H9 (cell line): Measurements from ENCODE around the gene PAQR5. TPM values are rescaled to one million over a fixed set of nuclear protein-coding genes. Genes with fewer than 3 reads are reported as not detected.
"Not testable (repeated sequence)": the region's sequence is repeated elsewhere in the genome, so short reads cannot be mapped to it uniquely, and the experiment has no call there.

Experiments
- DNase-seq: peaks from one replicate; pipeline ENCODE4 v3.0.0-alpha.2; 2017
- H2AFZ ChIP-seq: one replicate; pipeline ENCODE4 v1.6.1; 2013; ENCODE audit warnings: mild to moderate bottlenecking, low read length, control low read depth, moderate library complexity
- H2AK5ac ChIP-seq: 2 replicates; pipeline ENCODE4 v1.6.1; 2013; ENCODE audit warnings: low read length, control low read depth, mixed read lengths; ENCODE audit not compliant: insufficient read length
- H2BK120ac ChIP-seq: one replicate; pipeline ENCODE4 v1.6.1; 2013; ENCODE audit warnings: low read depth, mild to moderate bottlenecking, low read length, control low read depth, inconsistent platforms; ENCODE audit not compliant: poor library complexity, severe bottlenecking
- H2BK12ac ChIP-seq: 2 replicates; pipeline ENCODE4 v1.6.1; 2013; ENCODE audit warnings: low read length, control low read depth, mixed read lengths, low read depth; ENCODE audit not compliant: insufficient read length
- H2BK15ac ChIP-seq: 2 replicates; pipeline ENCODE4 v1.6.1; 2013; ENCODE audit warnings: low read depth, low read length, control low read depth
- H2BK20ac ChIP-seq: one replicate; pipeline ENCODE4 v1.6.1; 2013; ENCODE audit warnings: low read depth, mild to moderate bottlenecking, low read length, control low read depth, inconsistent platforms; ENCODE audit not compliant: poor library complexity, severe bottlenecking
- H2BK5ac ChIP-seq: 2 replicates; pipeline ENCODE4 v1.6.1; 2013; ENCODE audit warnings: low read length, control low read depth, mixed read lengths; ENCODE audit not compliant: insufficient read length
- H3K14ac ChIP-seq: 2 replicates; pipeline ENCODE4 v1.6.1; 2013; ENCODE audit warnings: low read length, control low read depth; ENCODE audit not compliant: insufficient read depth
- H3K18ac ChIP-seq: 2 replicates; pipeline ENCODE4 v1.6.1; 2013; ENCODE audit warnings: low read depth, mild to moderate bottlenecking, mixed read lengths, low read length, control low read depth; ENCODE audit not compliant: insufficient read length
- H3K23ac ChIP-seq: 2 replicates; pipeline ENCODE4 v1.6.1; 2013; ENCODE audit warnings: low read length, control low read depth, mixed read lengths, low read depth; ENCODE audit not compliant: insufficient read length
- H3K23me2 ChIP-seq: 2 replicates; pipeline ENCODE4 v1.6.1; 2013; ENCODE audit warnings: low read depth, mild to moderate bottlenecking, mixed read lengths, low read length, control low read depth; ENCODE audit not compliant: insufficient read length, poor library complexity, severe bottlenecking
- H3K27ac ChIP-seq: 2 replicates; pipeline ENCODE4 v1.5.1; 2013; ENCODE audit warnings: low read length, control low read depth, mixed read lengths, low read depth; ENCODE audit not compliant: insufficient read length
- H3K27me3 ChIP-seq: 2 replicates; pipeline ENCODE4 v1.6.1; 2013; ENCODE audit warnings: low read length, control low read depth, inconsistent platforms; ENCODE audit not compliant: insufficient read depth
- H3K4ac ChIP-seq: 2 replicates; pipeline ENCODE4 v1.6.1; 2013; ENCODE audit warnings: low read depth, mild to moderate bottlenecking, control low read depth, inconsistent platforms, low read length, moderate library complexity
- H3K4me1 ChIP-seq: 2 replicates; pipeline ENCODE4 v1.6.1; 2013; ENCODE audit warnings: low read length, control low read depth, inconsistent platforms; ENCODE audit not compliant: insufficient read depth
- H3K4me2 ChIP-seq: 2 replicates; pipeline ENCODE4 v1.6.1; 2013; ENCODE audit warnings: low read length, control low read depth, mixed read lengths; ENCODE audit not compliant: insufficient read length, insufficient read depth
- H3K56ac ChIP-seq: 2 replicates; pipeline ENCODE4 v1.6.1; 2013; ENCODE audit warnings: low read depth, mild to moderate bottlenecking, mixed read lengths, low read length, control low read depth; ENCODE audit not compliant: insufficient read length
- H3K79me1 ChIP-seq: 2 replicates; pipeline ENCODE4 v1.6.1; 2013; ENCODE audit warnings: low read depth, mild to moderate bottlenecking, moderate library complexity, low read length, control low read depth, inconsistent platforms; ENCODE audit not compliant: insufficient read depth, poor library complexity, severe bottlenecking
- H3K79me2 ChIP-seq: 2 replicates; pipeline ENCODE4 v1.6.1; 2013; ENCODE audit warnings: low read length, control low read depth, inconsistent platforms; ENCODE audit not compliant: insufficient read depth
- H3K9ac ChIP-seq: 2 replicates; pipeline ENCODE4 v1.6.1; 2013; ENCODE audit warnings: low read length, control low read depth, mixed read lengths; ENCODE audit not compliant: insufficient read length; ENCODE audit errors: extremely low read depth
- H3K9me3 ChIP-seq: one replicate; pipeline ENCODE4 v1.6.1; 2013; ENCODE audit warnings: low read depth, low read length, inconsistent platforms; ENCODE audit not compliant: control insufficient read depth
- H3T11ph ChIP-seq: one replicate; pipeline ENCODE4 v1.6.1; 2013; ENCODE audit warnings: mild to moderate bottlenecking, low read length, control low read depth, inconsistent platforms
- H4K20me1 ChIP-seq: one replicate; pipeline ENCODE4 v1.6.1; 2013; ENCODE audit not compliant: control insufficient read depth, insufficient read length, insufficient read depth
- H4K5ac ChIP-seq: 2 replicates; pipeline ENCODE4 v1.6.1; 2013; ENCODE audit warnings: low read depth, mild to moderate bottlenecking, mixed read lengths, low read length, control low read depth; ENCODE audit not compliant: insufficient read length
- H4K8ac ChIP-seq: replicated peaks from 2 replicates; pipeline ENCODE4 v1.6.1; 2013; ENCODE audit warnings: low read length, control low read depth, mixed read lengths, low read depth; ENCODE audit not compliant: insufficient read length
- H4K91ac ChIP-seq: 2 replicates; pipeline ENCODE4 v1.6.1; 2013; ENCODE audit warnings: low read depth, mild to moderate bottlenecking, moderate library complexity, mixed read lengths, low read length, control low read depth; ENCODE audit not compliant: insufficient read length
- H3K27ac Mint-ChIP-seq, 3 experiments: 2 replicates in 2 of 3; 3 replicates in 1 of 3; pipeline ENCODE4 v1.8.0; 2020 to 2021; ENCODE audit warnings: mixed read lengths in 3 of 3, mild to moderate bottlenecking in 1 of 3, moderate library complexity in 1 of 3
- H3K27me3 Mint-ChIP-seq: 2 replicates; pipeline ENCODE4 v1.8.0; 2021; ENCODE audit warnings: low read depth, mild to moderate bottlenecking, moderate library complexity, mixed read lengths
- H3K36me3 Mint-ChIP-seq, 3 experiments: 2 replicates in 2 of 3; 3 replicates in 1 of 3; pipeline ENCODE4 v1.8.0; 2020 to 2021; ENCODE audit warnings: low read depth in 3 of 3, mixed read lengths in 3 of 3; ENCODE audit not compliant: insufficient read depth in 1 of 3
- H3K4me1 Mint-ChIP-seq, 2 experiments: 2 replicates each; pipeline ENCODE4 v1.8.0; 2020; ENCODE audit warnings: mixed read lengths in 2 of 2
- H3K4me3 Mint-ChIP-seq, 2 experiments: 2 replicates in 1 of 2; 3 replicates in 1 of 2; pipeline ENCODE4 v1.8.0; 2020 to 2021; ENCODE audit warnings: mild to moderate bottlenecking in 2 of 2, mixed read lengths in 2 of 2, moderate library complexity in 1 of 2
- H3K9me3 Mint-ChIP-seq, 2 experiments: 2 replicates in 1 of 2; 3 replicates in 1 of 2; pipeline ENCODE4 v1.8.0; 2020; ENCODE audit warnings: mild to moderate bottlenecking in 2 of 2, mixed read lengths in 2 of 2, moderate library complexity in 1 of 2
- WGBS: extraction: QIAGEN DNeasy Blood & Tissue Kit; methylation state at CpG from one replicate; pipeline ENCODE4 v1.1.7; 2013; ENCODE audit warnings: missing lambda C conversion rate, low lambda C conversion rate, mixed read lengths; ENCODE audit not compliant: insufficient read length; ENCODE audit errors: extremely low coverage; 5-methylcytosine and 5-hydroxymethylcytosine counted together
- total RNA-seq: library from RNA; stranded (reverse); gene quantifications from 2 replicates; pipeline ENCODE4 v1.2.1, GENCODE V29; 2021
- TF ChIP-seq, protein P1 (sequence below): fragments of 200-600 bp; sonication (generic); conservative IDR thresholded peaks from 3 replicates; pipeline ENCODE4 v1.8.0; 2021; ENCODE audit warnings: antibody characterized with exemption, mild to moderate bottlenecking

Gene PAQR5
- total RNA-seq, 1 experiment from 2014 or later = 1.6 TPM

DNA sequence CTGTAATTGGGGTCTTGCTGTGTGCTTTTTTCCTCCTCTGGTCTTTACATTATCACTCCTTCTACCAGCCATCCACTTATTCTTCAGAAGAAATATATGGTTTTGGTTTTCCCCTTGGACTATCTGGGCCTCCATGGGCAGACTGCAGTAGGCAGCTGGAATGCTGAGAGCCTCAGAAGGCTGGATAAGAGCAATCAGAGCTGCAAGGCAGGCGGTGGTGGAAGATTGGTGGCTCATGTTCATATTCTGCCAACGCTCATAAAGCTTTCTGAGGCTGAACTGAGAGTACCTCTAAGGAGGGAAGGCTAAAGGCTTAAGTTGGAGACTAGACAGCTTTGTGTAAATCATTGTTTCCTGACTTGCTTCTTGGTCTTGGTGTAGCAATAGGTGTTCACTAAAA is 148.2 kb downstream of the PAQR5 start:
- Histone ChIP-seq H4K20me1 (no peaks in the 10 kb centered on the region), H3K18ac (no peak overlapping the region), H3K79me1 (no peaks in the 10 kb centered on the region), H4K5ac (no peak overlapping the region), H2BK12ac (no peak overlapping the region), H2AFZ (no peak overlapping the region), H3K9ac (no peak overlapping the region), H2BK120ac (no peak overlapping the region), H4K91ac (no peak overlapping the region), H3K23ac (no peak overlapping the region), H2BK20ac (no peak overlapping the region), H2BK5ac (no peak overlapping the region), H3K4me1 (no peaks in the 10 kb centered on the region), H3K14ac (no peak overlapping the region), H2BK15ac (no peak overlapping the region), H3K9me3 (no peaks in the 10 kb centered on the region), H3K4ac (no peak overlapping the region), H3K4me2 (no peak overlapping the region), H3K27me3 (no peaks in the 10 kb centered on the region), H3T11ph (no peak overlapping the region), H2AK5ac (no peak overlapping the region), H3K79me2 (no peaks in the 10 kb centered on the region), H3K23me2 (peaks cover 2% of the 10 kb centered on the region), H4K8ac (no peak overlapping the region), H3K27ac (no peak overlapping the region), H3K56ac (no peak overlapping the region)
- H3K27ac Mint-ChIP-seq = no peak overlapping the region; a peak in 1 of 7 replicates
- no peak overlapping the region for H3K4me3 Mint-ChIP-seq
- WGBS = no CpG with 5 or more reads among the region's 2 CpGs
- DNase-seq = no peak
- TF ChIP-seq, protein P1, sequence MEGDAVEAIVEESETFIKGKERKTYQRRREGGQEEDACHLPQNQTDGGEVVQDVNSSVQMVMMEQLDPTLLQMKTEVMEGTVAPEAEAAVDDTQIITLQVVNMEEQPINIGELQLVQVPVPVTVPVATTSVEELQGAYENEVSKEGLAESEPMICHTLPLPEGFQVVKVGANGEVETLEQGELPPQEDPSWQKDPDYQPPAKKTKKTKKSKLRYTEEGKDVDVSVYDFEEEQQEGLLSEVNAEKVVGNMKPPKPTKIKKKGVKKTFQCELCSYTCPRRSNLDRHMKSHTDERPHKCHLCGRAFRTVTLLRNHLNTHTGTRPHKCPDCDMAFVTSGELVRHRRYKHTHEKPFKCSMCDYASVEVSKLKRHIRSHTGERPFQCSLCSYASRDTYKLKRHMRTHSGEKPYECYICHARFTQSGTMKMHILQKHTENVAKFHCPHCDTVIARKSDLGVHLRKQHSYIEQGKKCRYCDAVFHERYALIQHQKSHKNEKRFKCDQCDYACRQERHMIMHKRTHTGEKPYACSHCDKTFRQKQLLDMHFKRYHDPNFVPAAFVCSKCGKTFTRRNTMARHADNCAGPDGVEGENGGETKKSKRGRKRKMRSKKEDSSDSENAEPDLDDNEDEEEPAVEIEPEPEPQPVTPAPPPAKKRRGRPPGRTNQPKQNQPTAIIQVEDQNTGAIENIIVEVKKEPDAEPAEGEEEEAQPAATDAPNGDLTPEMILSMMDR = no peak
- peaks cover 26 to 65% (median 58%) of the 10 kb centered on the region in 3 experiments; a peak in 6 of 7 replicates for H3K36me3 Mint-ChIP-seq
- H3K4me1 Mint-ChIP-seq = peaks cover 5% of the 10 kb centered on the region in 2 experiments
- no peaks in the 10 kb centered on the region for H3K9me3 Mint-ChIP-seq
- no peaks in the 10 kb centered on the region for H3K27me3 Mint-ChIP-seq

DNA sequence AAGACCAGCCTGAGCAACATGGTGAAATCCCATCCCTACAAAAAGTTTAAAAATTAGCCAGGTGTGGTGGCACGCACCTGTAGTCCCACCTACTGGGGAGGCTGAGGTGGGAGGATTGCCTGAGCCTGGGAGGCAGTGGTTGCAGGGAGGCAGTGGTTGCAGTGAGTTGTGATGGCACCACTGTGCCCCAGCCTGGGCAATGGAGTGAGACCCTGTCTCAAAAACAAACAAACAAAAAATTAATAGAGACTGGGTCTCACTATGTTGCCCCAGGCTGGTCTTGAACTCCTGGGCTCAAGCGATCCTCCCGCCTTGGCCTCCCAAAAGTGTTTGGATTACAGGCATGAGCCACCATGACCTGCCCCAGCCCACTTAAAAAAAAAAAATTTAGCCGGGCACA is 151.5 kb downstream of the PAQR5 start:
- not testable (repeated sequence) for H4K8ac ChIP-seq, H2AK5ac ChIP-seq, H3K4me2 ChIP-seq, H3K27me3 ChIP-seq, H3K23ac ChIP-seq, H3K14ac ChIP-seq, H3K18ac ChIP-seq, H4K5ac ChIP-seq, H3K9me3 ChIP-seq, H2BK15ac ChIP-seq, H3K56ac ChIP-seq, H2AFZ ChIP-seq, DNase-seq, H3K9ac ChIP-seq, H3K27ac Mint-ChIP-seq, H3K4me1 ChIP-seq, H3T11ph ChIP-seq, H3K4ac ChIP-seq, H4K91ac ChIP-seq, H2BK120ac ChIP-seq, H2BK20ac ChIP-seq, H3K27ac ChIP-seq, H4K20me1 ChIP-seq, H3K9me3 Mint-ChIP-seq, H2BK5ac ChIP-seq, H3K4me3 Mint-ChIP-seq, H2BK12ac ChIP-seq, H3K27me3 Mint-ChIP-seq, H3K79me1 ChIP-seq
- Histone ChIP-seq H3K79me2 (peaks cover 21% of the 10 kb centered on the region), H3K23me2 (peaks cover 13% of the 10 kb centered on the region)
- peaks cover 19 to 26% of the 10 kb centered on the region in 2 experiments for H3K4me1 Mint-ChIP-seq
- H3K36me3 Mint-ChIP-seq = peaks cover 38 to 62% (median 60%) of the 10 kb centered on the region in 3 experiments
- WGBS = no CpG with 5 or more reads among the region's 4 CpGs
